OCI-M2 (cell line): Measurements from ENCODE around the gene RPL5.

ENCODE experiments used
- DNase-seq: peaks from one replicate; lab custom pipeline; 2025; ENCODE audit not compliant: unreplicated experiment; lab: John Stamatoyannopoulos, UW

The RPL5 gene

DNA sequence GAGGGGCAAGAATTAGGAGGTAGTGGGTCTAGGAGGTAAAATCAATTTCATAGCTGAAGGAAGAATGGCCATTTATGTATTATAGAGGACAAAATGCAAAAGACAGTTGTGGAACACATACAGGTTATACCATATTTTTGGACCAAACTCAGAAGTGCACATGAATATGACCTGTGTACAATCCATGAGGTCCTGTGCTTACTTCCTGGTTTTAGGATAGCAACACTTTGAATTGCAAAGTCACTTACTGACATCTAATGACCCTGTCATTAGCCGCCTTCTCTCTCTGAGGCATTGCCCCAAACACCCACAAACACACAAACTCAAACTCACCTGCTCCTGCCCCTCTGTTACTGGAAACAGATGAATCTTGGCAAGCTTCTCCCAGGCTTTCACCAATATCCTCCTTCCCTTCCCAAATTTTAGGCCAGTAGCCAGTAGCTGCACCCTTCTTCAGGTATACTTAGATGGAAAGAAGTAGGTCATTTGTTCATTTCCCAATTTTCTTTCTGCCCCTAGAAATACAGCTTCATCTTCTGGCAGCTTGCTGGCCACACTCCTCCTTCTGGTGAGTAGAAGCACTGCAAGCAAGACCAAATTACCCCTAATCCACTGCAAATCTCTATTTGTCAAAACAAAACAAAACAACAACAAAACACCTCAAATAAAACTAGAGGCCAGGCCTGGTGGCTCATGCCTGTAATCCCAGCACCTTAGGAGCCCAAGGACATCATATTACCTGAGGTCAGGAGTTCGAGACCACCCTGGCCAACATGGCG, 13.7 kb upstream of the RPL5 start:
- DNase-seq: no peak

- no peak for DNase-seq
Measured at GRCh38 chr1:92820024-92820423, 11.8 kb upstream of the RPL5 start.

DNA sequence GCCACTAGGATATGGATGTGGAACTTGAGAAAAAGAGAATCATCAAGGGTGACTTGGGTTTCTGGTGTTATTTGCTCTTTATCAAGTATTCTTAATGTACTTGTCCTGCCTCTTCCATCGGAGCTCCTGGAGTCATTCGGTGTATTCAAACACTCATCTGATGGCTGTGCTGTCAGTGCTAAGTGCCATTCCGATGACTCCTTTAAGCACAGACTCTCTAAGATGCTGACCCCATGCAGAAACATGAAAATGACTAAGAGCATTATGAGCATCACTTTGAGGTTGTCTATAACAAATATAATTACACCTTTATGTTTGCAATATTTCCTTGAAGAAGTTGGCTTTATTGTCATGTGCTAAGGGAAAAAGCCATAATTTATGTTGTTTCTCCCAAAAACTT, 11.3 kb upstream of the RPL5 start:
- no peak for DNase-seq

- no peak for DNase-seq
Measured at GRCh38 chr1:92822879-92823278, 9.0 kb upstream of the RPL5 start.

GRCh38 chr1:92826792-92827191, 5.0 kb upstream of the RPL5 start:
- DNase-seq: no peak

DNA sequence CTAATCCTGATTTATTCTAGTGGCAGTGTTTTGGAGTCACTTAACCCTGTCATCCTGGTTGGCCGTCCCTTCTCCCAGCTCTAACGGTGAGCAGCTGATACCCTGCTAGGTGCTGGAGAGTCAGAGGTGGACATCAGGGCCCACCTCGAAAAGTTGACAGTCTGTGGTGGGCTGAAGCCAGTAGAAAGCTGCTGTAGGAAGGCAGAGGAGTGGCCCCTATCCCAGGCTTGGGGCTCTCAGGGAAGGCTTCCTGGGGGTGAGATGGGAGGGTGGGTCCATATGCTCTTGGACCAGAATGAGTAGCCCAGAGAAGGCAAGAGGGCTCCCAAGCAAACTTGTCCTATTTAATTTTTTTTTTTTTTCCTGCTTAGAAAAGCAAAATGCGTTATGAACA, 475 bp upstream of the RPL5 start:
- DNase-seq: no peak

- DNase-seq: no peak
Measured at GRCh38 chr1:92832537-92833114, 786 bp downstream of the RPL5 start.

GRCh38 chr1:92833840-92834239, 2.0 kb downstream of the RPL5 start:
- no peak for DNase-seq

GRCh38 chr1:92834617-92835016, 2.8 kb downstream of the RPL5 start:
- no peak for DNase-seq

DNA sequence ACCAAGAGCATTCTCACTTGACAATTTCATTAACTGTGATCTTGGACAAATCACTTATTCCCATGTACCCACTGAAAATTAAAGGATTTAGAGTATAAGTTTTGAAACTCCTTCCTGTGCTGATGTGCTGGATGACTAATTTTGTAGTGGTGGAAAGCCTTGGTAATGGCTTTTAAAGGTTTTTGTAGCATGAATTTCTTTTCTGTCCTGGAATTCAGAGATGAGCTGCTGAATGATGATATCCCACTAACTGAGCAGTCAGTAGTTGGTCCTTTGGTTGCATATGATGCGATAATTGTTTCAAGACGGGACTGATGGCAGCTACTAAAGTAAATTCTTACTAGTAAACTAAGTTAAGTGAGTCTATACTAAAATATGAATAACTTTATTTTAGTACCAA, 5.2 kb downstream of the RPL5 start:
- DNase-seq: no peak

DNA sequence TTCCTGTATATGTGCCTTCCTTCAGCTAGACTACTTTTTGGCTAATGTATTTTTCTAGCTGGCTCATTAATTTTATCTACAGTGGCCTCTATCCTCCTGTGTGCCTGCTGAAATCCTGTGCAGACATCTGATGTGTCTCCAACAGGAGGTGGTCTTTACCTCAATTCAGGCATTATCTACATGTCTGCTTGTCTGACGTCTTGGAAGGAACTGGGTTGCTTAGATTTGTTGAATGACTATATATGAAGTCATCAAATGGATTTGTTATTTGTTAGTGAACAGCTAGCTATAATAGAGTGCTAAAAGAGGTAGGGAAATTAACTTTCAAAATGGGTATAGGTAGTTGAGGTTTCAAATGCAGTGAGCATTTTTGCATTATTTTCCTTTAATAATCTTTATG, 6.7 kb downstream of the RPL5 start:
- no peak for DNase-seq

DNA sequence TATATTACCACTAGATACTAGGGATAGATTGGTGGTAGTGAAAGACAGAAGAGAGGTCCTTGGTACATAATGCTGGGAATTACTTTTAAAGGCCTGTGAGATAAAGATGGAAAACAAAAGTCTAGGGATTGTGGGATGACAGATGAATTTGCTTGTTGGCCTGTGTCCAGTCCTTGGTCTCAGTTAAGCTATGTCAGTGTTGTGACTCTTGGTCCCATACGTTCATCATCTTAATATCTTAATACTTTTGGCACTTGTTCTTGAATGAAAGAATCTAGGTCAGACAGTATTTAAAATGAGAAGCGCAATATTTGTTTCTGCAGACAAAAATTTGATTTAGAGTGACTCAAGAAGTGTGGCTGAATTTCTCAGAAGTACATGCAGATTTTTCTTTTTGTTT, 7.6 kb downstream of the RPL5 start:
- no peak for DNase-seq

DNA sequence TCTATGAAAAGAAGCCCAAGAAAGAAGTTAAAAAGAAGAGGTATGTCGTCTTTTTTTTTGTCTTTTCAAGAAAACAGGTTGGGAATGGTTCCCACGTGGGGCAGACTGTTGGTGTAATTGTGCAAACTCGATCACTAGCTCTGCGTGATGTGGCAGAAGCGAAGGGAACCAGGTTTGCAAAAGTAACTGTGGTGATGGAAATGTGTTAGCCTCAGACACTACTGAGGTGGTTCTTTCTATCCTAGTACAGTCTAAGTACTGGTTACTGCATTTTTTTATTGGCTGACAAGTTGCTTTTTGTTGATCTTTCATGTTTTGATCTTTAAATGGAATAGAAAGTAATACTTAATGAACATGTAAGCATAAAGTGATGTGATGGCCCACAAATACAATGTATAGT, 8.8 kb downstream of the RPL5 start:
- no peak for DNase-seq

DNA sequence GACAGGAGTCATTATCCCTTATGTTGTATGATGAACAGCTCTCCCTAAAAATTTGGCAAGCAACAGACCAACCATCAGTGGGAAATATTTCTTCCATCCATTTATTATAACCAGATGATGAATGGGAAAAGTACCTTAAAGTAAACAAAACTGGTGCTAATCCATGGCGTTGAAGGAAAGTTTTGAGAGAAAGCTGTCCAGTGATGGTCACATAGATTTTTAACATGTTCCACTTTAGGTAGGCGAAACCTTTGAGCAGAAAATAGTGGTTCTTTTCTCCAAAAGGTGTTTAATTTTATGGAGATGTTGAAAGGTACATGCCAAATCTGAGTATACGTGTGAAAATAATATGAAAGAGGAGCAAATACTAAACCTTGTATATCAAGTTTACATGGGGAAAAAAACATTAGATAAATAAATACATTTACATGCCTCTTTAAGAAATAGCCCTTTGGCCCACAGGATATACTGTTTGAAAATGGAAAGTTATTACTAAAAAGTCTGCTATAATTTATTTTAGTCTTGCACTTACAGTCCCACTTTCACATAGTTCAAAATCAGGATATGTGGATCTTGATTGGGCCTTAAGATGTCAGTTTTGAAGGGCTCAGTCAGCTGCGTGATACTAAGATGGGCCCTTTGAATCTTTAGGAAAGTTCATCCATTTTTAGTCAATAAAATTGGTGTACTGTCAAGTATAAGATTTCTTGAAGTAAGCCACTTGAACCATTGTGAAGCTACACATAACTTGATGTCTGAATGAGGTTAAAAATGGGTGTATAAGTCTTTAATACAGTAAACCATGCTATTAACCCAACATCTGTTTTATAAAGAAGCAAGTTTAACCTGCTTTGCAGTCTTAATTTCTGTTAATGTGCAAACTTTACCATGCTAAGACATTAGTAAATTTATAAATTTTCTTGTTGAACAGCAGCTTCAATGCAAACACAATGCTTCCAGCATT, 10.5 kb downstream of the RPL5 start:
- no peak for DNase-seq

DNA sequence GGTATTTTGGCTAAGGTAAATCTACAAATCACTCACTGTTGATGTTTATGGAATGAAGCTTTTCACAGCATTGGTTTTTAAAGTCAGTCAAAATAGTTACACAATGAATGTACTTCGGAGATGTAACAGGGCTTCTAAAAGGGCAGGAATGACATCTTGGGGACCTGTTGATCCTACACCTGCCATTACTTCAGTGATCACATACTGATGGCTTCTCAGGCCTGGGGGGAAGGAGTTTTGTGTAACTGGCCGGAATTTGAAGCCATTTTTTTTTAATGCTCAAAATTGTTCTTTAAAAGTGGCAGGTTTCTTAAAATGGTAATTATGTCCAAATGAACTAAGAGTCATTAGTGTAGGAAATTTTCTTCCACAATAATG, 11.2 kb downstream of the RPL5 start:
- no peak for DNase-seq

DNA sequence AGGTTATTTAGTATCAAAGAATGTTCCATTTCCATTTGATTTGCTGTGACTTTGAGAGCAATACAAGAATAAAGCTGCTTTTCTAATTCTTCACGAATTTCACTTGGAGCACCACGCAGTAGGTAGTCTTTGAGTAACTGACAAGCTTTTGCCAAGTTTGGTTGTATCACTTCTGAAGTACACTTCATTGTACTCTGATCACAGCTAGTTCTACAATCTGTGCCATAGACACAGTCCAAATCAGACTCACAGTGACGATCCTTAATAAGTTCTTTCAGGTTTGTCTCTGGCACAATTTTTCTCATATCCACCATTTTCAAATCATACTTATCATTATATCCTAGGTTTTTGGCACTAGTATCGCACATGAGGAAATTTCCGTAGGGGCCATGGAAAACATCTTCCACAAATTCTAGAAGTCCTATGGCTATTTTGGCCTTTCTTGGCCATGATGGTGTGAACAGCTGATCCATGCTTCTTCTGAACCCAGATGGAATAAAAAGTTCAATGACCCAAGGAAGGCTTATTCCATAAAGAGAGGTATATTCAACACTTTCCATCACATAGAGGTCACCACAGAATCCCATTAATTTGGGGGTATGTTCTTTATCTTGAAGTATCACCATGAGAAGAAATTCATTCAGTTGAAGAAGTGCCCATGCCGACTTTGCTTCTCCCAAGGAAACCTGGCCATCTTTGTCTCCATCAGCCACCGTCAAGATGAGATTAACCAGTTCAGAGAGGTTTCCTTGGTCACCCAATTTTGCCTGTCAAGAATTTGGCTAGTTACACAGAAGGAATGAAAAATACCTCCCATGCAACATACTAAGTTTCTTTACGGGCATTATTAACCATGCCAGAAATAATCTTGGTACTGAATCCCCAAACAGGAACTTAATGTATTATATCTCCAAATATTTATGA, 11.9 kb downstream of the RPL5 start:
- no peak for DNase-seq

DNA sequence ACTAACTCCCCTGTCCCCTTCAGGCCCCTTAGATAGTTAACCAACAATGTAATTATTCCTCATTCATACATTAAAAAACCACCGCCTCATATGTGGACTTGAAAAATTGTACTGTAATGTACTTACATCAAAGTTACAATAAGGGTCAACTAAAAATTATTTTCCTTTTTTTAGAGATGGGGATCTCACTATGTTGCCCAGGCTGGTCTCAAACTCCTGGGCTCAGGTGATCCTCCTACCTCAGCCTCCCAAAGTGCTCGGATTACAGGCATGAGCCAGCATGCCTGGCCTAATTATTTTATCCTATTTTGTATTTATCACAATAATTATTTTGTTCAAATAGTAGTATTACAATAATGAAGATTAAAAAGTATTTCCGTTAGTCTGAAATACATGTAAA, 12.6 kb downstream of the RPL5 start:
- DNase-seq: no peak

GRCh38 chr1:92845908-92846307, 14.1 kb downstream of the RPL5 start:
- no peak for DNase-seq

DNA sequence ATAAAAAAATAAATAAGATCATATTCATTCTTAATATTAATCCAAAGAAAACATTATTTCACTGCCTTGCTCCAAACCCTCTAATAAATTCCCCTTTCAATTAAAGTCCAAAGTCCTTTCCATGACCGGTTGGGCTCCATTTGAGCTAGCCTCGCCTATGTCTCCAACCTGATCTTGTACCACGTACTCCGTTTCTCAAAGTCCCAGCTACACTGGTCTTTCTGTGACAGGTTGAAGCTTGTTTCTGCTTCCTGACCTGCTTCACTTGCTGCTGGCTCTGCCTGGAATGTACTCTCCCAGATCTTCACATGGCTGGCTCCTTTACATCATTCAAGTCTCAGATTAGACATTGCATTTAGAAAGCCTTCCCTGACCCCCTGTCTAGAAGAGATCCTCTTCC, 16.4 kb downstream of the RPL5 start:
- DNase-seq: no peak

GRCh38 chr1:92850019-92850418, 18.2 kb downstream of the RPL5 start:
- DNase-seq: no peak

- DNase-seq: no peak
Measured at GRCh38 chr1:92851729-92852128, 19.9 kb downstream of the RPL5 start.
